Upper lobe of left lung (tissue), 6 donors: ENCODE data around the gene PDE7B. TPM values are rescaled to one million over a fixed set of nuclear protein-coding genes. Genes with fewer than 3 reads are reported as not detected.

Source experiments
- ATAC-seq, 2 donors: fragments of 200-7000 bp; cut with Tn5 transposase; one replicate each; pipeline ENCODE4 v1.9.1; 2022; ENCODE audit warnings: mild to moderate bottlenecking in 2 of 2, moderate library complexity in 2 of 2; ENCODE audit not compliant: low FRiP score in 2 of 2
- DNase-seq, 2 donors: peaks; one replicate each; pipeline ENCODE4 v3.0.0-alpha.2; 2019 to 2020
- H3K27ac ChIP-seq, 4 donors: fragments of 200-600 bp; sonication (generic); one replicate each; pipeline ENCODE4 v1.5.1; 2016 to 2019
- H3K27me3 ChIP-seq, 4 donors: fragments of 200-600 bp; sonication (generic); one replicate each; pipeline ENCODE4 v1.5.1; 2017 to 2019
- H3K36me3 ChIP-seq, 4 donors: fragments of 200-600 bp; sonication (generic); one replicate each; pipeline ENCODE4 v1.5.1; 2016 to 2019
- H3K4me1 ChIP-seq, 4 donors: fragments of 200-600 bp; sonication (generic); one replicate each; pipeline ENCODE4 v1.5.1; 2018 to 2019
- H3K4me3 ChIP-seq, 4 donors: fragments of 200-600 bp; sonication (generic); one replicate each; pipeline ENCODE4 v1.5.1; 2017 to 2019; ENCODE audit warnings: mild to moderate bottlenecking in 2 of 4, moderate library complexity in 1 of 4
- H3K9me3 ChIP-seq, 4 donors: fragments of 200-600 bp; sonication (generic); one replicate each; pipeline ENCODE4 v1.5.1; 2018 to 2019
- EP300 ChIP-seq, 4 donors: sonication (generic); formaldehyde crosslinking; IDR thresholded peaks; one replicate each; pipeline ENCODE4 v1.5.1; 2017; ENCODE audit warnings: antibody characterized with exemption in 4 of 4, control low read depth in 2 of 4
- POLR2A ChIP-seq, 4 donors: fragments of 450-650 bp; IDR thresholded peaks; one replicate each; pipeline ENCODE4 v1.5.1; 2016 to 2017; ENCODE audit warnings: antibody characterized with exemption in 4 of 4, mild to moderate bottlenecking in 2 of 4
- POLR2AphosphoS5 ChIP-seq, 2 donors: sonication (generic); formaldehyde crosslinking; IDR thresholded peaks; one replicate each; pipeline ENCODE4 v1.5.1; 2017; ENCODE audit warnings: antibody characterized with exemption in 2 of 2
- WGBS, 2 donors: methylation state at CpG; one replicate each; pipeline ENCODE4 v1.1.5; 2017 to 2018; 5-methylcytosine and 5-hydroxymethylcytosine counted together
- total RNA-seq, 6 donors: library from RNA; depleted of rRNA in 4 of 6; stranded (reverse); fragments of >200 nt in 4 of 6; gene quantifications; one replicate each; pipeline versions ENCODE4 v1.1.0 to v1.2.1, GENCODE V29; 2016 to 2021
- TF ChIP-seq, protein P1 (sequence below), 6 experiments: fragments of 450-650 bp in 4 of 6; fragments of 200-600 bp in 2 of 6; sonication (generic) in 2 of 6; IDR thresholded peaks; one replicate each; pipeline ENCODE4 v1.5.1; 2016 to 2019; ENCODE audit warnings: antibody characterized with exemption in 6 of 6
- donor health status: DM: no; HTN: no; CAD: no; lungs with moderate emphysema.
- donor health status: DM: no; HTN: yes; CAD: no; lungs with severe emphysema.

PDE7B gene
- total RNA-seq, 6 donors from 2014 or later = 1.0 to 4.4 (median 2.6) TPM

- H3K4me3 ChIP-seq = no peak overlapping the region
- no peaks in the 10 kb centered on the region for H3K36me3 ChIP-seq
- no peak for DNase-seq
- H3K27ac ChIP-seq = no peak overlapping the region
- no peaks in the 10 kb centered on the region for H3K27me3 ChIP-seq
- ATAC-seq = no peak
- TF ChIP-seq POLR2A (IDR thresholded peaks at IDR 0.05) (no peak), EP300 (IDR thresholded peaks at IDR 0.05) (no peak), POLR2AphosphoS5 (IDR thresholded peaks at IDR 0.05) (no peak)
- TF ChIP-seq, protein P1, sequence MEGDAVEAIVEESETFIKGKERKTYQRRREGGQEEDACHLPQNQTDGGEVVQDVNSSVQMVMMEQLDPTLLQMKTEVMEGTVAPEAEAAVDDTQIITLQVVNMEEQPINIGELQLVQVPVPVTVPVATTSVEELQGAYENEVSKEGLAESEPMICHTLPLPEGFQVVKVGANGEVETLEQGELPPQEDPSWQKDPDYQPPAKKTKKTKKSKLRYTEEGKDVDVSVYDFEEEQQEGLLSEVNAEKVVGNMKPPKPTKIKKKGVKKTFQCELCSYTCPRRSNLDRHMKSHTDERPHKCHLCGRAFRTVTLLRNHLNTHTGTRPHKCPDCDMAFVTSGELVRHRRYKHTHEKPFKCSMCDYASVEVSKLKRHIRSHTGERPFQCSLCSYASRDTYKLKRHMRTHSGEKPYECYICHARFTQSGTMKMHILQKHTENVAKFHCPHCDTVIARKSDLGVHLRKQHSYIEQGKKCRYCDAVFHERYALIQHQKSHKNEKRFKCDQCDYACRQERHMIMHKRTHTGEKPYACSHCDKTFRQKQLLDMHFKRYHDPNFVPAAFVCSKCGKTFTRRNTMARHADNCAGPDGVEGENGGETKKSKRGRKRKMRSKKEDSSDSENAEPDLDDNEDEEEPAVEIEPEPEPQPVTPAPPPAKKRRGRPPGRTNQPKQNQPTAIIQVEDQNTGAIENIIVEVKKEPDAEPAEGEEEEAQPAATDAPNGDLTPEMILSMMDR (IDR thresholded peaks at IDR 0.05) = no peak
- no peaks in the 10 kb centered on the region for H3K4me1 ChIP-seq
- H3K9me3 ChIP-seq = no peaks in the 10 kb centered on the region
- 89 to 90% methylated on average over 3 of the region's 3 CpGs for WGBS, 2 donors
Measured at GRCh38 chr6:136063096-136063495, 211.6 kb downstream of the PDE7B start.

- TF ChIP-seq POLR2AphosphoS5 (IDR thresholded peaks at IDR 0.05) (no peak), POLR2A (IDR thresholded peaks at IDR 0.05) (no peak), EP300 (IDR thresholded peaks at IDR 0.05) (peak in 1 of 4 donors; percentile 52)
- TF ChIP-seq, protein P1 (IDR thresholded peaks at IDR 0.05) = no peak
- peak in 1 of 2 donors; percentile 51 for ATAC-seq
Measured at GRCh38 chr6:136066005-136066404, 214.5 kb downstream of the PDE7B start.

DNA sequence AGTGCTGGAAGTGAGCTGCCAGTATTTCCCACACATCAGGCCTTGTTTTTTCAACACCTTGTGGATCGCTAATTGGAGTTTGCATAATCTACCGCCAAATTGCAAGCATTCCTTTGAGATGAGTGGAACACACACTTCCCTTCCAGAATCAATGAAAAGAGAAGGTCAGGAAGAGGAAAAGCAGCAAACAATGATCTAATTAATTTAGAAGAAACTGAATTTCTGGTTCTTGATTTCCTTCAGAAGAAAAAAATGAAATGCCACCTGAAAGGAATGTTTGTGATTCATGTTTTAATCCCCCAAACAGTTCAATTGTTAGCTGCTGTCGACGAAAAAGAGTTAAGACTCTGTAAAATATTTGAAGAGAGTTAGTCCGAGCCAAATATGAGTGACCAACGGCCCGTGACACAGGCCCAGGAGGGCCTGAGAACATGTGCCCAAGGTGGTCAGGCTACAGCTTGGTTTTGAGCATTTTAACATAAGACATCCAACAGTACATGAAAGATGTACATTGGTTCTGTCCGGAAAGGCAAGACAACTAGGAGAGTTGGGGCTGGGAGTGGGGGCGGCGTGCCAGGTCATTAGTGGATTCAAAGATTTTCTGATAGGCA, 216.3 kb downstream of the PDE7B start:
- peaks cover 0 to 3% (median 0%) of the 10 kb centered on the region in 4 donors for H3K4me1 ChIP-seq
- no peak for ATAC-seq
- H3K36me3 ChIP-seq = no peaks in the 10 kb centered on the region
- WGBS, 2 donors = 65 to 66% methylated on average over 10 of the region's 10 CpGs
- H3K27me3 ChIP-seq = no peaks in the 10 kb centered on the region
- H3K4me3 ChIP-seq = no peak overlapping the region
- peak in 1 of 4 donors; percentile 41 for TF ChIP-seq EP300 (IDR thresholded peaks at IDR 0.05)
- TF ChIP-seq, protein P1 (IDR thresholded peaks at IDR 0.05) = no peak
- H3K9me3 ChIP-seq = no peaks in the 10 kb centered on the region
- peak overlapping the region in 3 of 4 donors; percentile 1 to 38 (median 30) for H3K27ac ChIP-seq
- peak in 1 of 2 donors; percentile 24 for DNase-seq

More at GRCh38 chr6:136066005-136066404, 214.5 kb downstream of the PDE7B start:
- no peak overlapping the region for H3K4me3 ChIP-seq
- no peak for DNase-seq
- H3K9me3 ChIP-seq = no peaks in the 10 kb centered on the region
- 63 to 71% methylated on average over 3 of the region's 3 CpGs for WGBS, 2 donors
- no peaks in the 10 kb centered on the region for H3K27me3 ChIP-seq
- H3K27ac ChIP-seq = no peak overlapping the region
- H3K4me1 ChIP-seq = peaks cover 0 to 3% (median 0%) of the 10 kb centered on the region in 4 donors
- H3K36me3 ChIP-seq = no peaks in the 10 kb centered on the region

DNA sequence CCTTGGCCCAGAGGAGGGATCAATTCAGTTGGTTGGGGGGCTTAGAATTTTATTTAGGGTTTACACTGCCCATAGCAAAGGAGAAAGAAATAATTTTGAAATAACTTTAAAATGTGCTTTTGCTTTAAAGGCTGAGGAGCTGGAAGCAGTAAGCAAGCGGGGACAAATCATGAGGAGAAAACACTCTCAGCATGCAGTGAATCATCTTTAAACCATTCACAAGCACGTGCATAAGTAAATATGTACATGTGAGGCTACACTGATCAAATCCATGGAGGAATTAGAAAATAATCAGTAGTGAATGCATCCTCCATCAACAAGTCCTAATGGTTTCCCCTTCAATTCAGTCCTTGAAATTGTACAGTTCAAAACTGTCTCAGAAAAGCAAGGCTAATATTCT, 217.6 kb downstream of the PDE7B start:
- Histone ChIP-seq H3K27ac (no peak overlapping the region), H3K4me3 (no peak overlapping the region), H3K9me3 (no peaks in the 10 kb centered on the region), H3K4me1 (peaks cover 0 to 3% (median 0%) of the 10 kb centered on the region in 4 donors), H3K36me3 (no peaks in the 10 kb centered on the region), H3K27me3 (no peaks in the 10 kb centered on the region)
- TF ChIP-seq, protein P1 (IDR thresholded peaks at IDR 0.05) = no peak
- TF ChIP-seq EP300 (IDR thresholded peaks at IDR 0.05) (no peak), POLR2AphosphoS5 (IDR thresholded peaks at IDR 0.05) (no peak), POLR2A (IDR thresholded peaks at IDR 0.05) (no peak)
- WGBS, 2 donors = 48 to 50% methylated on average over 2 of the region's 2 CpGs
- no peak for DNase-seq
- no peak for ATAC-seq

GRCh38 chr6:136070815-136071214, 219.3 kb downstream of the PDE7B start:
- H3K27me3 ChIP-seq = no peaks in the 10 kb centered on the region
- ATAC-seq = no peak
- H3K36me3 ChIP-seq = no peaks in the 10 kb centered on the region
- H3K9me3 ChIP-seq = no peaks in the 10 kb centered on the region
- 79 to 83% methylated on average over 5 of the region's 5 CpGs for WGBS, 2 donors
- H3K27ac ChIP-seq = no peak overlapping the region
- peaks cover 0 to 3% (median 0%) of the 10 kb centered on the region in 4 donors for H3K4me1 ChIP-seq
- no peak overlapping the region for H3K4me3 ChIP-seq
- TF ChIP-seq EP300 (IDR thresholded peaks at IDR 0.05) = no peak
- TF ChIP-seq POLR2A (IDR thresholded peaks at IDR 0.05) = no peak
- TF ChIP-seq, protein P1 (IDR thresholded peaks at IDR 0.05) = no peak
- TF ChIP-seq POLR2AphosphoS5 (IDR thresholded peaks at IDR 0.05) = no peak
- DNase-seq = no peak
